Vagina (tissue), 2 donors: Measurements from ENCODE around the gene SLC16A1. TPM values are rescaled to one million over a fixed set of nuclear protein-coding genes. Genes with fewer than 3 reads are reported as not detected.

Experiments
- DNase-seq, 2 donors: peaks; one replicate each; pipeline ENCODE4 v3.0.0-alpha.2; 2017; ENCODE audit errors: extremely low spot score in 2 of 2
- H3K27ac ChIP-seq: fragments of 200-600 bp; sonication (generic); one replicate; pipeline ENCODE4 v1.5.1; 2019
- H3K27me3 ChIP-seq: fragments of 200-600 bp; sonication (generic); one replicate; pipeline ENCODE4 v1.5.1; 2019
- H3K36me3 ChIP-seq, 2 donors: fragments of 200-600 bp; sonication (generic); one replicate each; pipeline ENCODE4 v1.5.1; 2017 to 2019
- H3K4me1 ChIP-seq: fragments of 200-600 bp; sonication (generic); one replicate; pipeline ENCODE4 v1.5.1; 2019
- H3K4me3 ChIP-seq, 2 donors: fragments of 200-600 bp; sonication (generic); 1 replicate in 1 of 2; 2 replicates in 1 of 2; pipeline ENCODE4 v1.5.1; 2016 to 2019
- H3K9me3 ChIP-seq: fragments of 200-600 bp; sonication (generic); one replicate; pipeline ENCODE4 v1.5.1; 2019
- CTCF ChIP-seq, 3 experiments: fragments of 450-650 bp in 2 of 3; fragments of 200-600 bp in 1 of 3; sonication (generic) in 1 of 3; IDR thresholded peaks; one replicate each; pipeline ENCODE4 v1.5.1; 2017 to 2019; ENCODE audit warnings: antibody characterized with exemption in 3 of 3, mild to moderate bottlenecking in 2 of 3, moderate library complexity in 2 of 3
- POLR2A ChIP-seq, 2 donors: fragments of 450-650 bp; IDR thresholded peaks; one replicate each; pipeline ENCODE4 v1.6.1; 2017; ENCODE audit warnings: antibody characterized with exemption in 2 of 2, mild to moderate bottlenecking in 2 of 2, moderate library complexity in 2 of 2
- POLR2AphosphoS5 ChIP-seq, 2 donors: sonication (generic); formaldehyde crosslinking; IDR thresholded peaks; one replicate each; pipeline ENCODE4 v1.9.0; 2017; ENCODE audit warnings: antibody characterized with exemption in 2 of 2, mild to moderate bottlenecking in 2 of 2, low read depth in 1 of 2; ENCODE audit not compliant: insufficient read depth in 1 of 2
- intact Hi-C: fragments of 100-400 bp; cut with DNase I; formaldehyde crosslinking; loops from one replicate; pipeline ENCODE4 v1.15.1; 2023
- total RNA-seq: library from RNA; depleted of rRNA; stranded (reverse); fragments of >200 nt; gene quantifications from one replicate; pipeline ENCODE4 v1.2.3, GENCODE V29; 2016

SLC16A1 gene
- total RNA-seq, 1 donor from 2014 or later = 12.8 TPM

DNA sequence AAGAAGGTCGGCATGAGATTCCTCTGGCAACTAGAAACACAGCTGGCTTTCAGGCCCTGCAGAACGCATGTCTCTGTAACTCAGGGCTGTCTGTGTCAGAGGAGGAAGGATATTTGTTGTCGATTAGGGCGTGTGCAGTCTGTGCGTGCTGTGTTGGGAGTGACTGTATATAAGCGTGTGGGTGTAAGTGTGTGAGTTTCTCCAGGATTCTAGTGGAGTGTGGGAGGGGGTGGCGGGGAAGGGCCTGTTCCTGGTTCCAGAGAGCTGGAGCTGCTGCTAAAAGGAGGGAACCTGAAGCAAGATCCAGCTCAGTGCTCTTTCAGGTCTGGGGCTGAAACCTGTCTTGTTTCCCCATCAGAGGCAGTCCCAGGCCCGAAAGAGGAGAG lies 74.3 kb downstream of the SLC16A1 start:
- Histone ChIP-seq H3K27me3 (no peaks in the 10 kb centered on the region), H3K9me3 (no peaks in the 10 kb centered on the region), H3K27ac (no peak overlapping the region), H3K4me3 (no peak overlapping the region), H3K36me3 (no peaks in the 10 kb centered on the region), H3K4me1 (peaks cover 5% of the 10 kb centered on the region)
- intact Hi-C loops = loop anchor here (10.0 kb wide), 2 partner anchors 73 to 163 kb away; partner anchors contain the start of gene SLC16A1
- TF ChIP-seq POLR2AphosphoS5 (IDR thresholded peaks at IDR 0.05; ENCODE audit: insufficient read depth in 1 of 2, low read depth in 1 of 2) (no peak), CTCF (IDR thresholded peaks at IDR 0.05) (no peak), POLR2A (IDR thresholded peaks at IDR 0.05) (no peak)
- DNase-seq = no peak

- TF ChIP-seq POLR2AphosphoS5 (IDR thresholded peaks at IDR 0.05; ENCODE audit: insufficient read depth in 1 of 2, low read depth in 1 of 2) = no peak
- TF ChIP-seq CTCF (IDR thresholded peaks at IDR 0.05) = no peak
- TF ChIP-seq POLR2A (IDR thresholded peaks at IDR 0.05) = no peak
- DNase-seq = no peak
- Histone ChIP-seq H3K27ac (no peak overlapping the region), H3K9me3 (no peaks in the 10 kb centered on the region), H3K4me1 (peaks cover 5% of the 10 kb centered on the region), H3K36me3 (no peaks in the 10 kb centered on the region), H3K4me3 (no peak overlapping the region), H3K27me3 (no peaks in the 10 kb centered on the region)
- intact Hi-C loops = loop anchor here (10.0 kb wide), 2 partner anchors 75 to 165 kb away; partner anchors contain the start of gene SLC16A1
Observed at GRCh38 chr1:112879834-112880233, 76.2 kb downstream of the SLC16A1 start.

DNA sequence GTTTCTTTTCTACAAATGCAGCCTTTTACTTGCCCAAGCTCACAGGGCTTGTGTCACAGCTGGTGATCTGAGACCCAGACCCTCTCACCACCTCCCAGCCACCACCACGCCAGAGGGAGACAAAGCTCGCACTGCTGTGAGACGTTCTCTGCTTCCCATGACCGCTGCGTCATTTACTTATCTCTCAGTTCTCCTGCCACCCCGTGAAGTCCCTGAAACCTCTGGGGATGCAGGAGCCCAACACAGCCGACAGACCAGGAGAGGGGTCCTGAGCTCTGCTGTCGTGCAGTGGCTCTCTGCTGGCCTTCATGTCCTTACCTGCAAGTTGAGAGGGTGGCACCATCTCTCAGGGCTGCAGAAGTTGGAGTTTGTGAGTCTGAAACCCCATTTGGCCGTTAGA lies 77.7 kb downstream of the SLC16A1 start:
- H3K36me3 ChIP-seq = no peaks in the 10 kb centered on the region
- intact Hi-C loops = no loop called here
- DNase-seq = no peak
- no peaks in the 10 kb centered on the region for H3K9me3 ChIP-seq
- no peaks in the 10 kb centered on the region for H3K27me3 ChIP-seq
- no peak for TF ChIP-seq CTCF (IDR thresholded peaks at IDR 0.05)
- no peak for TF ChIP-seq POLR2AphosphoS5 (IDR thresholded peaks at IDR 0.05; ENCODE audit: insufficient read depth in 1 of 2, low read depth in 1 of 2)
- no peak for TF ChIP-seq POLR2A (IDR thresholded peaks at IDR 0.05)
- peaks cover 5% of the 10 kb centered on the region for H3K4me1 ChIP-seq
- H3K27ac ChIP-seq = no peak overlapping the region
- H3K4me3 ChIP-seq = no peak overlapping the region

DNA sequence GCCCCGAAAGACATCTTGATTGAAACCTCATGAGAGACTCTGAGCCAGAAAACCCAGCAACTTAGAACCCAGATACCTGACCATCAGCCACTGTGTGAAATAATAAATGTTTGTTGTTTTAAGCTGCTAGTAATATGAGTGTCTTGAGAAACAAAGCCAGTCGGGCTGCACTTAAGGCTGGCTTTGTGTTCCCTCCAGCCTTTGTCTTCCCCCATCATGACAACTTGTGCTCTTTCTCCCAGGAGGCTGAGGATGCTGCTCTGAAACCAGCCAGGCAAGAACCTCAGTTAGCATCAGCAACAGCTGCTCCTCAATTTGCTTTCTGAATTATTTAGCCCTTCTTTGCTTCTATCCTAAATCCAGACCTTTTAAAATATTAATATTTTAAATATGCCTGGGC lies 78.2 kb downstream of the SLC16A1 start:
- H3K9me3 ChIP-seq = no peaks in the 10 kb centered on the region
- TF ChIP-seq POLR2A (IDR thresholded peaks at IDR 0.05) (no peak), CTCF (IDR thresholded peaks at IDR 0.05) (no peak), POLR2AphosphoS5 (IDR thresholded peaks at IDR 0.05; ENCODE audit: insufficient read depth in 1 of 2, low read depth in 1 of 2) (no peak)
- no peak overlapping the region for H3K27ac ChIP-seq
- intact Hi-C loops = no loop called here
- H3K4me1 ChIP-seq = peaks cover 5% of the 10 kb centered on the region
- no peak overlapping the region for H3K4me3 ChIP-seq
- H3K27me3 ChIP-seq = no peaks in the 10 kb centered on the region
- no peaks in the 10 kb centered on the region for H3K36me3 ChIP-seq
- DNase-seq = no peak

DNA sequence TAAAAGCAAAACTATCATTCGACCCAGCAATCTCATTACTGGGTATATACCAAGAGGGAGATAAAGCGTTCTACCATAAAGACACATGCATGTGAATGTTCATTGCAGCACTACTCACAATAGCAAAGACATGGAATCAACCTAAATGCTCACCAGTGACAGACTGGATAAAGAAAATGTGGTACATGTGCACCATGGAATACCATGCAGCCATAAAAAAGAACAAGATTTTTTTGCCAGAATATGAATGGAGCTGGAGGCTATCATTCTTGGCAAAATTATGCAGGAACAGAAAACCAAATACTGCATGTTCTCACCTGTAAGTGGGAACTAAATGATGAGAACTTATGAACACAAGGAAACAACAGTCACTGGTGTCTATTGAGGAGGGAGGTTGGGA lies 79.7 kb downstream of the SLC16A1 start:
- H3K27me3 ChIP-seq = no peaks in the 10 kb centered on the region
- no peaks in the 10 kb centered on the region for H3K4me1 ChIP-seq
- no peak overlapping the region for H3K27ac ChIP-seq
- no peaks in the 10 kb centered on the region for H3K36me3 ChIP-seq
- H3K4me3 ChIP-seq = no peak overlapping the region
- intact Hi-C loops = no loop called here
- no peaks in the 10 kb centered on the region for H3K9me3 ChIP-seq
- no peak for DNase-seq
- no peak for TF ChIP-seq POLR2A (IDR thresholded peaks at IDR 0.05)
- TF ChIP-seq POLR2AphosphoS5 (IDR thresholded peaks at IDR 0.05; ENCODE audit: insufficient read depth in 1 of 2, low read depth in 1 of 2) = no peak
